ENCODE data around the gene ANK3.
A peak's percentile ranks its signal among the peaks of the same experiment; 100 is the strongest.

ANK3 gene

DNA sequence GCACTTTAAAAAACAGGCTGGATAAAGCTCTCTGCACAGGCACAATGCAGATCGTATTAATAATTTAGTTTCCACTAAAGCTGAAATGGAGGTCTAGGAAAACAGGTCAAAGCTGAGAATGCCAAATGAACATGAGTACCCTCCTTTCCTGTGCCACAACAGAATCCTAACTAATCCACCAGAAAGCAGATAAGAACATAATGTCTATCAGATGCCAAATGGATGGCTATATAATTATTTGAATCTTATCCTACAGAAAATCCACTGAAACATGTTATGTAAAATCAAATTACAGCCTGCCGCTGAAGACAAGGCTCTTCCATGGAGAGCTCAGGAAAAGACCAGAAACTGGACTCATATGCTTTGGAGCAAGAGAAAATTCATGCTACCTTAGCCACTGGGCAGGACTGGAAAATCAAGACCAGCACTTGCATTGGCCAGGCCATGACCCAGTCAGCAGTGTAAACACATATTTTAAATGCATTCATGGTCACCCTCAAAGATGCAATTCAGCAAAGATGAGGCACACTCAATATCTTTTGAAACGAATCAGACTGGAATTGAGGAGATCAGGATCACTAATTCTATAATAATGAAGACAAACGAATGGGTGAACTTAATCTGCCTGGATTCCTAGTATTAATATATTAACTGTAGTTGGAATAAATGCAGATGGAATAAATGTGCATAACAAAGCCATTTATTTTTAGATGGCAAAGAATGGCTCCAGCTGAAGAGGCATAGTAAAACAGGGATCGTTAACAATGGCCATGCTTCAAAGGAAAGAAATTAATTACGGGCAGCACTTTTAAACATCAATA lies 13.2 kb downstream of the ANK3 start:
- DNase-seq, result no peak

DNA sequence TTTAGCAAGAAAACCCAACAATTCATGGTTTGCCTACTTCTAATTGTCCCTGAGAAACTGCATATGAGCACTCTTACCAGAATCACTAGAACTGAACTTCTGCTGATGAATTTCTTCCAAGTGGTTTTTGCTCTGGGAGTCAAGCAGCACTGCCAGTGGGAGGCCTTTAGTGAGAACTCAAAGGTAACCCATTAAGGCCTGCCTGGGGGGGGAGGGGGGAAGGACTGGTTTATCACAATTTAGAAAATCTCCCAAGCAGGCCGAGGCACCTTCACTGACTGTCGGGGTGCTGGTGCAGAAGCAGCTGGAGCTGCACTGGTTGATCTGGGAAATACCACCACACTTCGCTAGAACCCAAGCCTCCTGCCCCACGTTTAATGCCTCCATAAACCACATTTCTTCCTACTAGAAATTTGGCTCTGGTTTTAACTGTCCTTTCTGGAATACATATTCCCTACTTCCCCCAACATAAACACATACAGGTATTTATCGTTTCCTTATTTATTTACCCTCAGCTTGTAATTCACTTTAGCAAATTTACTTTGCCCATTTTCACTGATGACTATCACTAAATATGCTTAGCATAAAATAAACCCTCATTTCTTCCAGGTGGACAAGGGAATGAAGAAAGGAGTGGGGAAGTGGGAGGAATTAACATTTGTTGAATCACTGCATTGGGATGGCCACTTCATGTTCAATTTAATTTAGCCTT lies 14.2 kb downstream of the ANK3 start:
- no peak for DNase-seq

DNA sequence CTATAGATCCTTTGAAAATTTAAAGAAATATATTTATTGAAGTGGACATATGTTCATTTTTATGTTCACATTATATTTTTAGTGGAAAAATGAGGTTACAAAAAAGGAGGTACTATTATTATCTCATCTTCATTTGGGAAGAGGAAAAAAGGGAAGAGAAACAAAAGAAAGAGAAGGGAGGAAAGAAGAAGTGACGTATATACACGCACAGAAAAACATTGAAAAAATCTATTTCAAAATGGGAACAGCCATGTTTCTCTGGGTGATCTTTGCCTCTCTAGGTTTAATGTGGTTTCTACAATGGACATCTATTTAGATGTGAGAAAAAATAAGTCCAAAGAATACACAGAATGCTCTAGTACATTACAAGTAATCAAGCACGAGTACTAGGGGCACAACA lies 14.8 kb downstream of the ANK3 start:
- no peak for DNase-seq

DNA sequence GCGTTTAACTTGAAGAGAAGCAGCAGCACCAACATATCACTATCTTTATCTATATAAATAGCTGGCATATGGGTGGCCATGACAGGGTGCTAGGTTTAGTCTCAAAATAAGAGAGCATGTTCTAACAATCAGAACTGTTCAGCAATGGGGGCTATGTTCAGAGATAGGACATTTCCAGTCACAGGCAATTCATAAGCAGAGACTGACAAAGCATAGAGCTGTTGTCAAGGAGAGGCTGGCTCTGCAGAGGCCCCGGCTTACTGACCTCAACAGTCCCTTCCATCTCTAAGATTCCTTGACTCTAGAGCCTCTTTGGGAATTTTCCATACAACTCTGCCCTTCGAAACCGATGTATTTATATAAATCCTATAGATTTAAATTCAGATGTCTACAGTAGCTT lies 17.2 kb downstream of the ANK3 start:
- DNase-seq, result no peak

DNA sequence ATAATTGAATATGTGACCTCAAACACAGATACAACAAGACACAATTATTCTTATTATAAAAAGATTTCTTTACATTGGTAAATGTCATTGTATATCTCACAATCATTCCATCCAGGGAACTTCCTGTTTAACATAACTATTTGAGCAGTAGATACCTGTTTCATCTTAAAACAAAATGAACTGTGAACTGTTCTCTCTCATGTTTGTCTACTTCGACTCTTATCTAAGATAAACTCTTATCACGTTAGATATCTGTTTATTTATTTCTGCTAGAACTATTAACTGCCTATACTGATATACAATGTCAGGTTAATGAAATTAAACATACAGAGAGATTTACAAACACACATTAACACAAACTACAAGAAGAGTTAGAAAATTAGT lies 20.1 kb downstream of the ANK3 start:
- DNase-seq, result no peak

DNA sequence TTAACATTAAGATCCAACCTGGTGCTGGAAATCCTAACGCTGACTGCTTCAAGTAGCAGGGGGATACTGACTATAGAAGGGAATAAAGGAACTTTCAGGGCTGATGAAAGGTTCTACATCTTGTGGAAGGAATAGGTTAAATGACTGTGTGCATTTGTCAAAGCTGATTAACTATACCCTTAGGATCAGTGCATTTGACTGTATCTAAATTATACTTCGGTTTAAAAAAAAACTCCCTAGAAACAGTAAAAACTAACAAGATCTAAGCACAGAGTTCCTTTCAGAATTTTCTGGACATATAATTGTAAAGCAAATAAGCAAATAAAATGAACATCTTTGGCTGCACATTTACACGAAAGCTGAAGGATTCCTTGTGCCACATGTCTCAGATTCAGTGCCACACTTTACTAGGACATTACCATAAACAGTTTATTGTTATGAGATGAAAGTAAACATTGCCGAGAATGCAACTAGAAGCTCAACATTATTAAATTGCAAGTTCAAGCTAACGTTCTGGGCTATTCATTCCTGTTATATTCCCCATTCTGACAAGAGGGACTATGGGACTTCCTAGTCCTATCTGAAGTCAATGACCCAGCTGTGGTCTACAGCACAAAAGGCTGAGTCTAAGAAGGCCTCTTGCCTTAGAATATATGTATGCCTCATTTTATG lies 20.7 kb downstream of the ANK3 start:
- DNase-seq, result no peak

DNA sequence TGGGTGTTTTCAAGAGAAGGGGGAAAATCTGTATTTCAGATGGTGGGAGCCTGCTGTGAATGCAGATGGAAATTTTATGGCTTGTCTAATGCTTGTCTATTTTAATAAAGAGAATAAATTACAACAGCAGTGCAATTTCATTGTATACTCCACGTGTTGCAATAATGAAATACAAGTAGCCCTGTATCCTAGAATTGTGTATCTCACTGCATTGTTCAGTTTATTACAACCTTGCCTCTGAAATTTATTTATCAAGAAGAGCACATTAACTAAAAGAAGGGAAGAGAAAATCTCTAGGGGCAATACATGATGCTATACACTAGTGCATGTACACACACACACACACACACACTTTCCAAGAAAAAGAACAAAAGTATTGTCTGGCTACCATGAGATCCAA lies 21.8 kb downstream of the ANK3 start:
- DNase-seq, result no peak

DNA sequence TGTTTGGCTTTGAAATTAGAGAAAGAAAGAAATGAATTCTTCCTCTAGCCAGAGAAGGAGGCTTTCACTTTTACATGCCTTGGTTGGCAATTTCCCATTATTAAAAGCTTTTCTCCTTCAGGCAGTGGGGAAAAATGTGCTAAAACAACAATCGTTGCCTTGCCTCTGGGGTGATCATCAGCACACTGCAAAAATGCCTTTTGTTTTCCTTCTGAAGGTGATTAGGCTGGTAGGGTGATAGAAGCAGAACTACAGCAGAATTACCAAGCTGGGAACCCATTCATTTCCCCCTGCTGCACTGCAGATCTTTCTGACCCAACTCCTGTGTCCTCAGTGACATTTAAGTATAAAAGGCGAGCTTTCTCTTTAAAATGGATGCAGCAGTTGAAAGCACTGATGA lies 22.2 kb downstream of the ANK3 start:
- DNase-seq, result no peak

DNA sequence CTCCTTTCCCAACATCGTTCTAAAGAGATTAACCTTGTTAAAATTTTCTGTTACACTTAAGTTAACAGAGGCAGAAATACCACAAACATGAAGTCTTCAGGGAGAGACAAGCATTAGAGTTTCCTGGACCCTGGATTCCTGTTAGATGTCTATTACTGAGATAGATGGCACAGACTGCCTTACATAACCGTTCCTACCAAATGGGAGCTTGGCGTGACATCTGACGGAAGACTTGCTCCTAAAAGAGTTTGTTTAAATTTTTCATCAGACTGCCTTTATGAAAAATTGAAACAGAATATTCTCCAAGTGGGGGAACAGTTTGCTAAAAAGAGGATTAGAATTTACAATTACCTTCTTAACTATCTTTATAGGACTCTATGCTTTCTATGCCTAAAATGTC lies 22.7 kb downstream of the ANK3 start:
- no peak for DNase-seq

DNA sequence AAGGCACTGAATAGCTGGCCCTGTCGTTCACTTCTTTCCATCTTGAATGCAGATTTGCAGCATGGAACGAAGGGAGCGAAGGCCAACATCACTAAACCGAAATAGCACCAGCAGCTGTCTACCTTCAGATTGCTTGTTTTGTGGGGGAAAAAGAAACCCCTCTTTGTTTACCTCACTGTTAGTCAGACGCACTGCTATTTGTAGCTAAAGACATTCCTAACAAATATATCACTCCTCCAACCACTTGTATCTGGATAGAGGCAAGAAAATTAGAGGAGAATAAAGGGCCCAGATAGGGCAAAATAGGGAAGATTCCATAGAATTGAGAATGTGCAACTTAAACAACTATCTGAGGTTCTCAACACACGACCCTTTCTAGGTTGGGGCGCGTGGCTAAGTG lies 26.5 kb downstream of the ANK3 start:
- DNase-seq, result no peak

DNA sequence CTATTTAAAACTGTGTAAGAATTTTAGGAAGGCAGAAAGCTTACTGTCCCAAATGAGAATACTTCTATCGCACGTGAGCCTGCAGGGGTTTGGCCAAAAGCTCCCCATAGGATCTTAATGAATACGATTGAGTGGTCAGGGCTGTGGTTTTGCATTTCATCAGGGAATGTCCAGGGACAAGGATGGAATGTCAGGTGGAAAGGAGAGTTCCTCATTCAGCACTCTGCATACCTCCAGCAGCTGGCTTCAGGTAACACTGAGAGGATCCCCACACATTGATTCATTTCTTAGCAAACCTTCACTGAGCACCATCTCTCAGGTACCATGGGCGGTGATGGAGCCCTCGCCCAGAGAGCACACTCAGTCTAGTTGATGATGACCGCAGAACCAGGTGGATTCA lies 27.2 kb downstream of the ANK3 start:
- DNase-seq, result no peak

DNA sequence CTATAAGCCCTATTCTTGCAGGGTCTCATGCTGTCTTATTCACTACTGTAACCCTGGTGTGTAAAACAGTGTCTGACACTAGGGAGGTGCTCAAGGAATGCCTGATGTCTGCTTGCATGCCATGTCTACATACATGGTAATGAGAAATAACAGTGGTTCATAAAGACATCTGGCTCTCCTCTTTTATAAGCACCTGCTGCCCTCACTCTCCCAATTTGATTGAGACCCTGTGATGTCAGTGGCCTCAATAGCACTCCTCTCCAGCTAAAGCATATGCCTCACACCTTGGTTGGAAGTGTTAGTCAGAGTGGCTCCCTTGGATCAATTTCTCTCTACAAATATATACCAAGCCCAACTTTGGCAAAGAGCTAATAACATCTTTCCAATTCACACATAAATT lies 30.6 kb downstream of the ANK3 start:
- DNase-seq, result no peak

DNA sequence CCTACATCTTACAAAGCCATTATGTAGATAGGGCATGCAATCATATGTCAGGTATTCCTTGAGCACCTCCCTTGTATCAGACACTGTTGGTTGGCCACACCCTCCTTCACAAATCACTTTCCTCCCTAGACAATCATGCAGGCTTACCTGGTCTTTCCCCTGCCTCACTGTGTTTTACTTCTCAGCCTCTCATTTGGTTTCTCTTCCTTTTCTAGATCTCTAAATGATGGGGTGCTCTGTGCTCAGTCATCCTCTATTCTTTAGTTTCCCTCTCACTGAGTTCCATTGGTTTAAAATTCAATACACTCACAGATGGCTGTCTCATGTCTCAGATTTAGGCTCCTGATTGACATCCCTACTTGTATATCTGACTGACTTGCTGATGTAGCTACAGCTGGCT lies 31.4 kb downstream of the ANK3 start:
- DNase-seq, result no peak

DNA sequence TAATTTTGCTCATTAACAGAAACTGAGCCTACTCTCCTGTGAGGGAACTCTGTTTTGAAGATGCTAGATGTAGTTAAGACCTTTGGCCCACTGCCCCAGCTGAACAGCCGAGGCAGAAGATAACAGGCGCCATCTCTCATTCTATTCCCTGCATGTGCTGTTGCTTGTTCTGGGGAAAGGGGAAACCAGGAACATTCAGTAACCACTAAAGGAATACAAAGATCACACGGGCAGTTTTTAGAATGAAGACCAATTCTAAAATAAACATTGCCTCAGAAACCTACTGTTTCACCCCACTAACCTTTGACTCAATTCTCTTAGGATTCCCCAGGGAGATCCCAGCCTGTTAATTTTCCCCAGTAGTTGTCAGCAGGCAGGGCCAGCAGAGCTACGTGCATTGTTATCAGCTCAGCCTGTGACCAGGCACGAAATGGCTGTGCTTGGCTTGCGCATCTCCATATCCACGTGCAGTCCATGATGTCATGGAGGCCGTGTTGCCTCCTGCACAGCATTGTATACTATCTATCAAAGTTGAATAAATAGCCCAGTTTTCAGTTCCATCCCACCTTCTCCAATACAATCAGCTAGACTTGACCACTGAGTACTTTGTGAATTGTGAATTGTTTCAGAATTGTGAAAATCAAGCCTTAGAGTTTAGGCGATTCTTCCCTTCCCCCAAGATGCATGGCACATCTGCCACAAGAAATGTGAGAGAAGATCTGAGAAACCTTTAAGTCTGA lies 36.0 kb downstream of the ANK3 start:
- no peak for DNase-seq

DNA sequence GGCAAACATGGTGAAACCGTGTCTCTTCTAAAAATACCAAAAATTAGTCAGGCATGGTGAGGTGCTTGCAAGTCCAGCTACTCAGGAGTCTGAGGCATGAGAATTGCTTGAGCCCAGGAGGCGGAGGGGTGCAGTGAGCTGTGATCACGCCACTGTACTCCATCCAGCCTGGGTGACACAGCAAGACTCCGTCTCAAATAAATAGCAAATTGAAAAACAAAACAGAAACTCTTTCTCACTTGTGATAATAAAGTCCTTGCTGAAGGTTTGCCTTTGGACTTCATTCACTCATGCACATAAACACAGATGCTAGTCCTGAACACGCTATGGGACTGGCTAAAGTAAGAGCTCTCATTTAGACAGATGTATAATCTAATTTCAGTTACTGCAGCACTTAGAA lies 37.6 kb downstream of the ANK3 start:
- DNase-seq, result no peak

DNA sequence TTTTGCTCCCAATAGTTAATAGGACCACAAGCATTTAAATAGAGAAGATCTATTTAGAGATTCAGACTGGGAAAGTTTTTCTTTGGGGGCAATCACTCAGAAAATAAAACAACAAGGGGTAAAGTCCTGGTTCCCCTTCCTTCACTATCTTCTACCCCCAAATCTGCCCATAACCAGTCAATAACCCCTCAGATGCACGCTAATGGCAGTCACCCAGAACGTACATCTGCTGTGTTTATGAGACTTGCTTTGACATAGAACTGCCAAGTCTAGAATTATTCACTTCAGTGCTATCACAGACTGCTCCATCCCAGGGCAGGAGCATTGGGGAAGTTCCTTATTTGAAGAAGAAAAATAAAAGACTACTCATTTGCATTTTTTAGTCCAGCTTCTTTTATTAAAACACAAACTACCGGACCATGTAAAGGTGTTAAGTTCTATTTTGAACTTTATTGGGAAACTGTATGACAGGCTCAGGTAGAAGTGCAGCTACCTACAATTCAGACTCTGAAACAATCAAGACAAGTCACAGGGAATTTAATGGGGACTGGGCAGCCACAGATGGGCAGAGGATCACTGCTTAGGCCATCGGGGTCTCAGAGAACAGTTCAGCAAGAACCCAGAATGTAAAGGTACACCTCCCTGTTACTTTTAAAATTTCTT lies 38.4 kb downstream of the ANK3 start:
- peak; percentile 44 for DNase-seq

DNA sequence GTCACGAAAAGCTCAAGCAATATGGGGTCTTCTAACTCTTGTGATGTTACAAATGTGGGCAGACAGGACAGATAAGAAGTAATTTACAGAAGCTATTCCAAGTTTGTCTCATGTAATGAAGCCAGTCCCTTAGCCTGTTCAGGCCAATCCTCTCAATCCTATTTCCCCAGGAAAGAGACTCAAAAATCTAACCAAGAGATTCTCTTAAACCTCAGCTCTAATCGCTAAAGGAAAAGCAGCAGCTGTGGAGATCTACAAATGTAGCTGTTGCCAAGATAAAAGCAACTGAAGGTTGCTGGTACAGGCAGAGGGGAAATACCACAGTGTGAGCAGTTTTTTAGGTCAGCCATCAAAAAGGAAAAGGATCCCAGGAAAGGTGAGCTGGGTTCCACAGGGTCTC lies 39.3 kb downstream of the ANK3 start:
- DNase-seq, result no peak

DNA sequence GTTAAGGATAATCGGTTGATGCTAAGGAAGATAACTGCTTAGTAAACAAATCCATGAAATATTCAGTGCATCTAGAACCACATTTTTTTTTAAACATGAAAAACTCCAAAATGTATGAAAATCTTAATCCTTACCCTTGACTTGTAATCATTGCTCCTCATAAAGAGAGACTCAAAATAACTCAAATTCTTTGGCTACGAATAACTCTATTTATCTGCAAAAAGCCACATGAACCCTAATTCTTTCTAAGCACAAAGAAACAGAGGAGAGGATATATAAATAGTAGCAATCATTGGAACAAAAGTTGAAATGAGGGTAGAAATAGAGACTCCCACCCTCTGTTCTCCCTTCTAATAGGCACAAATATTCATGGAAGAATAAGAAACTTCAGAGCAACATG lies 40.2 kb downstream of the ANK3 start:
- no peak for DNase-seq

DNA sequence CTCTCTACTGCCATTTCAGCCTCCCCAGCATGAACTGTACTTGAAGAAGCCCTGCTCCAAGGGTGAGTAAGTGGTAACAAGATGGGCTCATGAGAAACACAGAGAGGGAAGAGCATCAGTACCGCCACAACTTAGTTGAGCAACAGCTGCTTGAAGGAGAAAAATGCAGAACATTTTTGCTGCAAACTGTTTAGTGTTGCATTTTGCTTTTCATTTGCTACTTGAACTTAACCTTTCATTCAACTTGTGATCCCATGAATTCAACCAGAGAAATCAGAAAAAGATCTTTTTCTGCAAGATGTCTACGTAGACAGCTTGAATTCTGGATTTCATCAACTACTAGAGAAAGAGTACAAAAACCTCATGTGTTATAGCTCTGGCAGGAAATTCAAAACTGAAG lies 40.7 kb downstream of the ANK3 start:
- DNase-seq, result no peak

DNA sequence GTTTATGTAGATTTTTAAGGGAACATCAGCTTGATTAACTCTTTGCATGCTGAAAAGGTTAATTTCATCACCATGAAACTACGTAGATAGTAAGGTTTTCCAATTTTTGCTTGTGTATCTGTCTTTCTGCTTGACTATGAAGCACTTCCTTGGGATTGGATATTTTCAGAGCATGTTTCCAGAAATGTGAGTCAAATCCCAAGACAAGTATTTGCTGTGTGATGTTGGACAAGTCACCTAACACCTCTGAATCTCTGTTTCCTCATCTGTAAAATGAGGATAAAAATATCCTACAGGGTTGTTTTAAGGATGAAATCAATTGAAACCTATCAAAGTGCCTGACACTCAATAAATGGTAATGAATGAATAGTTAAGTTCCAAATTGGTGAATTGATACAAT lies 42.4 kb downstream of the ANK3 start:
- DNase-seq, result no peak

DNA sequence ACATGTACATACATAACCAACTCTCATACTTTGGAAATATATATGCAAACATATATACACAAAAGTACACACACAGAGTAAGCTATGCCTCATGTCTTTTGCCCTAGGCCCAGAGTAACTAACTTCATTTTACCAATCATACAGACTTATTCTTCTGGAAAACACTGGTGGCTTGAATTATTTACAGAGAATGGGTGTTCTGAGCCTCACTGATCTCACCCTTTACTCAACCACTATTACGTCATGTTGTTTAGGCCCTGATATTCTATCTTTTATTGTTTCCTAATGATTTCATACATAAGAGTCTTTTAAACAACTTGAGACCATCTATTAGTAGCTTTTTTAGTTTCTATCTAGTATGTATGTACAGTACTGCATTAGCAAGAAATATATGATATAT lies 43.0 kb downstream of the ANK3 start:
- DNase-seq, result no peak

DNA sequence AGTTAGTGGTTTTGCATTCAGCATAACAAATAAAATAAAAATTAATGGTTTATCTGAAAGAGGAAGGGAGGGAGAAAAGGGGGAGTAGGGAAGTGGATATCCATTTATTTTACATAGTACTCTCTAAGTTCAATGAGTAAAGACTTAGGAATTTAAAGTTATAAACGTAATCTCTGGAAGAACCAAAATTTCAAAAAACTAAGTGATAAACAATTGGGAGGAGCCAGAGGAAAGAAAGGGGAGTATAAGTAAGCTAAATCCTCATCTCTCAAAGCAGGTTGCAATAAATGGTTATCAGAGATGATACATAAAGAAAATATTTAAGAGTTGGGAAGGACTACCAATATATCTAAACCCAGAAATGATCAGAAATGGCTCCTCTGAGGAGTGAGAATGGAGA lies 46.4 kb downstream of the ANK3 start:
- DNase-seq, result no peak

DNA sequence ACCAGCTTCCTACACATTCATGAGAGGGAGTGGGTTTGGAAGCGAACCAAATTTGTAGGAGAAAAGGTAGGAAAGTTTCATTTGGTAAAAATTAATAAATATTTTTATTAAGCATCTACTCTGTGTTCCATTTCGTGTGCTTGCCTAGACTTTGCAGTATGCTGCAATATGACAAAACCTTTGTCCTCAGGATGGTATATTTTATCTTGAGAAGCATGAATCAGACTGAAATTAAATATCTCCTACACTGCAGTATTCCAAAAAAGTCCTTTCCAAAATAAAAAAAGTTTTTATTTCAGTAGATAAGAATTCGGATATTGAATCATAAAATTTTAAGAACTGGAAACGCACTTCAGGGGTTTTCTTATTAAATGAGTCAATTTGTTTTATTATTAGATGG lies 47.7 kb downstream of the ANK3 start:
- DNase-seq, result no peak
